HepG2 (cell line): ENCODE results near the gene TBL3. TPM values are rescaled to one million over a fixed set of nuclear protein-coding genes. Genes with fewer than 3 reads are reported as not detected.
A peak's percentile ranks its signal among the peaks of the same experiment; 100 is the strongest.

Source experiments
- ATAC-seq: fragments of 200-7000 bp; cut with Tn5 transposase; 3 replicates; pipeline ENCODE4 v1.9.1; 2020; ENCODE audit warnings: mild to moderate bottlenecking, moderate library complexity
- BruUV-seq: library from RNA; stranded (reverse); fragments of 400-500 nt; replicated peaks from 2 replicates; lab custom pipeline; 2021; lab: Mats Ljungman, UMichigan
- CTCF ChIA-PET: fragments of 300-600 bp; formaldehyde crosslinking; extraction: SDS; loops from one replicate; lab custom pipeline; 2021; ENCODE audit warnings: low total read pairs, inconsistent platforms, low intra/inter-chr PET ratio; lab: Yijun Ruan, JAX
- POLR2A ChIA-PET: fragments of 350-600 bp; sonication (Branson Sonifier 250); formaldehyde crosslinking; loops from one replicate; lab custom pipeline; 2020; ENCODE audit warnings: antibody characterized with exemption, inconsistent platforms; lab: Yijun Ruan, JAX
- DNase-seq: peaks from one replicate; pipeline ENCODE4 v3.0.0-alpha.2; 2015; ENCODE audit warnings: low spot score
- FAIRE-seq: peaks from 3 replicates; lab custom pipeline; 2011; peaks lifted over from hg19 to GRCh38; lab: Jason Lieb, UNC
- H2AFZ ChIP-seq: one replicate; pipeline ENCODE4 v1.6.1; 2011; ENCODE audit warnings: low read length, inconsistent platforms
- H3K27ac ChIP-seq: fragments of 300-600 bp; 3 replicates; pipeline ENCODE4 v1.8.0; 2011; ENCODE audit warnings: mixed run types, mild to moderate bottlenecking, mixed read lengths, low read length, inconsistent platforms; ENCODE audit not compliant: insufficient read depth; ENCODE audit errors: extremely low read length
- H3K27me3 ChIP-seq, 2 experiments: fragments of 200-600 bp in 1 of 2; 2 replicates in 1 of 2; 3 replicates in 1 of 2; pipeline versions ENCODE4 v1.6.0 to v1.8.0; 2011; ENCODE audit warnings: low read length in 2 of 2, mild to moderate bottlenecking in 2 of 2, moderate library complexity in 2 of 2, inconsistent platforms in 1 of 2; ENCODE audit not compliant: insufficient read depth in 2 of 2, control insufficient read depth in 1 of 2
- H3K36me3 ChIP-seq, 2 experiments: fragments of 200-600 bp in 1 of 2; replicated peaks in 1 of 2; 2 replicates in 1 of 2; 3 replicates in 1 of 2; pipeline versions ENCODE4 v1.5.1 to v1.8.0; 2011; ENCODE audit warnings: low read length in 2 of 2, inconsistent platforms in 1 of 2; ENCODE audit not compliant: insufficient read depth in 2 of 2, control insufficient read depth in 1 of 2
- H3K4me1 ChIP-seq: 2 replicates; pipeline ENCODE4 v1.5.1; 2012; ENCODE audit warnings: low read length, inconsistent platforms; ENCODE audit not compliant: insufficient read depth
- H3K4me2 ChIP-seq: 2 replicates; pipeline ENCODE4 v1.6.0; 2011; ENCODE audit warnings: low read depth, low read length, inconsistent platforms
- H3K4me3 ChIP-seq, 3 experiments: fragments of 200-600 bp in 1 of 3; sonication (generic), shearing (Covaris generic) in 1 of 3; replicated peaks in 1 of 3; 2 replicates each; pipeline ENCODE4 v1.5.1; 2011 to 2016; ENCODE audit warnings: low read length in 3 of 3, inconsistent platforms in 2 of 3, low read depth in 2 of 3, mild to moderate bottlenecking in 2 of 3, control low read depth in 1 of 3, mixed read lengths in 1 of 3; ENCODE audit not compliant: insufficient read depth in 1 of 3
- H3K79me2 ChIP-seq: one replicate; pipeline ENCODE4 v1.6.1; 2011; ENCODE audit warnings: low read length, inconsistent platforms; ENCODE audit not compliant: insufficient read depth
- H3K9ac ChIP-seq: 2 replicates; pipeline ENCODE4 v1.6.0; 2011; ENCODE audit warnings: mild to moderate bottlenecking, low read depth, low read length, inconsistent platforms; ENCODE audit not compliant: insufficient read depth
- H3K9me3 ChIP-seq: 2 replicates; pipeline ENCODE4 v1.5.1; 2012; ENCODE audit warnings: mild to moderate bottlenecking, low read length
- H4K20me1 ChIP-seq: 2 replicates; pipeline ENCODE4 v1.6.0; 2011; ENCODE audit warnings: inconsistent platforms, mild to moderate bottlenecking, low read length, moderate library complexity; ENCODE audit not compliant: insufficient read depth
- POLR2AphosphoS2 ChIP-seq: IDR thresholded peaks from 2 replicates; pipeline ENCODE4 v1.6.1; 2011; ENCODE audit warnings: low read depth, low read length, improper control_type of control experiment
- SAFB2 ChIP-seq: sonication (generic); formaldehyde crosslinking; IDR thresholded peaks from 2 replicates; pipeline ENCODE4 v1.5.1; 2020; ENCODE audit warnings: missing genetic modification reagents, low read depth, mild to moderate bottlenecking, borderline replicate concordance
- ZFP90 ChIP-seq: sonication (generic); formaldehyde crosslinking; IDR thresholded peaks from 2 replicates; pipeline ENCODE4 v1.8.0; 2022; ENCODE audit warnings: missing genetic modification reagents, mild to moderate bottlenecking, inconsistent platforms, borderline replicate concordance
- WGBS: methylation state at CpG from one replicate; pipeline ENCODE4 v1.1.6; 2017; ENCODE audit warnings: low lambda C conversion rate; 5-methylcytosine and 5-hydroxymethylcytosine counted together
- in situ Hi-C: cut with HindIII; loops from 2 replicates; pipeline ENCODE4 v1.10.0; 2017; ENCODE audit warnings: low pct_unique_long_range_greater_than_20kb; ENCODE audit not compliant: extremely low pct_ligation_motif_present
- intact Hi-C: fragments of 100-400 bp; cut with micrococcal nuclease; formaldehyde crosslinking; loops from one replicate; pipeline ENCODE4 v1.10.0; 2022; ENCODE audit not compliant: unreplicated experiment
- polyA plus RNA-seq, 8 experiments: library from polyadenylated mRNA; depleted of rRNA in 3 of 8; stranded (reverse) in 7 of 8; unstranded in 1 of 8; fragments of >200 nt; fragmentation: Illumina TruSeq in 4 of 8; extraction: Trizol in 4 of 8; gene quantifications; 2 replicates each; pipeline versions ENCODE4 v1.2.1 to v1.2.3, GENCODE V29; 2011 to 2016; ENCODE audit warnings: low read depth in 4 of 8, missing spikeins in 1 of 8, mixed read lengths in 1 of 8; ENCODE audit not compliant: insufficient read depth in 1 of 8
- total RNA-seq, 5 experiments: library from RNA; depleted of rRNA; stranded (reverse); fragments of >200 nt; fragmentation: Illumina TruSeq; extraction: Trizol; gene quantifications; 2 replicates each; pipeline ENCODE4 v1.2.3, GENCODE V29; 2016; ENCODE audit warnings: low read depth in 1 of 5
- TF ChIP-seq, protein P1 (sequence below): sonication (generic); formaldehyde crosslinking; IDR thresholded peaks from 2 replicates; pipeline ENCODE4 v1.5.0; 2020; ENCODE audit warnings: mild to moderate bottlenecking, missing genetic modification reagents

The TBL3 gene
- total and polyA plus RNA-seq, 2 of the 13 experiments (the other 11 are each of a cell fraction or from before 2014, with no cell fraction given): 16.8 to 38.0 TPM

DNA sequence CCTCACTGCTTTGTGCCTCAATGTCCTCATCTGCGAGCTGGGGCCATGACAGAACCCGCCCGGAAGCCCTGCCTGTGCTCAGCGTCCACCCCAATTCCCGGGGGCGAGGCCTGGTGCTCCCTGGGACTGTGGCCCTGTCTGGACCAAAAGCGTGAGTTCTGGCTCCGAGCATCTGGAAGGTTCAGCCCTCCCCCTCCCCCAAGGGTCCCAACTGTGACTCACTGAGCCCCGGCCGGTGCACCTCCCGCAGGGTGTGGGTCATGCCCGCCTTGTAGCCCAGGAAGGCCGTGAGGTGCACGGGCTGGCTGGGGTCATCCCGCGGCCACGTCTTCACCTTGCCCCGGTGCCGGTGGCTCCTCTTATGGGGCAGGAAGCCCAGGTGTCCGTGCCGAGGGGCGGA lies 18.1 kb upstream of the TBL3 start:
- in situ Hi-C loops (no loop called here), intact Hi-C loops (no loop called here)
- FAIRE-seq (no peak), DNase-seq (no peak), ATAC-seq (no peak)
- Histone ChIP-seq H3K4me1 (peaks cover 24% of the 10 kb centered on the region), H3K4me3 (no peak overlapping the region), H3K27me3 (peaks cover 3 to 19% of the 10 kb centered on the region in 2 experiments; a peak in 4 of 5 replicates), H3K9ac (no peak overlapping the region), H3K36me3 (no peaks in the 10 kb centered on the region), H3K4me2 (peak overlapping the region; percentile 33; the same call in 1 of the 2 replicates), H3K9me3 (no peaks in the 10 kb centered on the region), H3K79me2 (no peaks in the 10 kb centered on the region), H3K27ac (no peak overlapping the region), H2AFZ (no peak overlapping the region), H4K20me1 (no peaks in the 10 kb centered on the region)
- 40% methylated on average over 10 of the region's 22 CpGs for whole genome bisulfite sequencing
- BruUV-seq: no TSS peak
- ChIA-PET POLR2A (interaction anchor here (1.6 to 3.2 kb wide), 3 partner anchors 11 to 13 kb away, joined by 7 to 14 read pairs (median 9); partner anchors contain the start of genes MSRB1 and RPS2), CTCF (no interaction called here)
- TF ChIP-seq POLR2AphosphoS2 (no peak), ZFP90 (CRISPR knock-in tag) (no peak), SAFB2 (CRISPR knock-in tag) (no peak)
- TF ChIP-seq, protein P1, sequence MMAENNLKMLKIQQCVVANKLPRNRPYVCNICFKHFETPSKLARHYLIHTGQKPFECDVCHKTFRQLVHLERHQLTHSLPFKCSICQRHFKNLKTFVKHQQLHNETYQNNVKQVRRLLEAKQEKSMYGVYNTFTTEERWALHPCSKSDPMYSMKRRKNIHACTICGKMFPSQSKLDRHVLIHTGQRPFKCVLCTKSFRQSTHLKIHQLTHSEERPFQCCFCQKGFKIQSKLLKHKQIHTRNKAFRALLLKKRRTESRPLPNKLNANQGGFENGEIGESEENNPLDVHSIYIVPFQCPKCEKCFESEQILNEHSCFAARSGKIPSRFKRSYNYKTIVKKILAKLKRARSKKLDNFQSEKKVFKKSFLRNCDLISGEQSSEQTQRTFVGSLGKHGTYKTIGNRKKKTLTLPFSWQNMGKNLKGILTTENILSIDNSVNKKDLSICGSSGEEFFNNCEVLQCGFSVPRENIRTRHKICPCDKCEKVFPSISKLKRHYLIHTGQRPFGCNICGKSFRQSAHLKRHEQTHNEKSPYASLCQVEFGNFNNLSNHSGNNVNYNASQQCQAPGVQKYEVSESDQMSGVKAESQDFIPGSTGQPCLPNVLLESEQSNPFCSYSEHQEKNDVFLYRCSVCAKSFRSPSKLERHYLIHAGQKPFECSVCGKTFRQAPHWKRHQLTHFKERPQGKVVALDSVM: no peak
